NCI-H526 treated with DMSO at 0.1 percent for 48 hours (cell line): Measurements from ENCODE around the gene PTPRJ.
"Not testable (repeated sequence)": the region's sequence is repeated elsewhere in the genome, so short reads cannot be mapped to it uniquely, and the experiment has no call there.

Experiments
- DNase-seq: peaks from one replicate; lab custom pipeline; 2025; lab: John Stamatoyannopoulos, UW

The PTPRJ gene

GRCh38 chr11:48018528-48019216 lies 38.3 kb downstream of the PTPRJ start:
- peak; percentile 99 for DNase-seq

- peak; percentile 90 for DNase-seq
Measured at GRCh38 chr11:48019217-48019584, 38.8 kb downstream of the PTPRJ start.

DNA sequence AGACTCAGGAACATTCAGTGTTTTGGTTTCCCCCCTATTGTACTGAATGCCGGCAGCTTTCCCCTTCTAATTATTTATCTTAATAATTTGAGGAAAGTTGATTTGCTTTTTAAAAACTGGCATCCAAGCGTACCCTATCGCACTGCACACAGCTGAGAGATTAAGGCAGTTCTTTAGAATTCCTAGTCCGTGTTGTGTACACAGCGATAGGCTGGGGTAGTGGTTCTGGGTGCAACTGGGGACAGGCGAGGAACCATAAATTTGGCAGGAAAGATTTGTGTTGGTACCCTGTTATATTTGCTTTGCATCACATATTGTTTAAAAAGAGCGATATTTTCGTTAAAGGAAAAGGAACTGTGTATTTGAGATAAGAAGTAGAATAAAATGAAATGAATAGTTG lies 39.2 kb downstream of the PTPRJ start:
- peak; percentile 86 for DNase-seq

GRCh38 chr11:48020092-48020755 lies 39.9 kb downstream of the PTPRJ start:
- DNase-seq = peak; percentile 99

GRCh38 chr11:48021201-48021820 lies 41.0 kb downstream of the PTPRJ start:
- DNase-seq = not testable (repeated sequence)

DNA sequence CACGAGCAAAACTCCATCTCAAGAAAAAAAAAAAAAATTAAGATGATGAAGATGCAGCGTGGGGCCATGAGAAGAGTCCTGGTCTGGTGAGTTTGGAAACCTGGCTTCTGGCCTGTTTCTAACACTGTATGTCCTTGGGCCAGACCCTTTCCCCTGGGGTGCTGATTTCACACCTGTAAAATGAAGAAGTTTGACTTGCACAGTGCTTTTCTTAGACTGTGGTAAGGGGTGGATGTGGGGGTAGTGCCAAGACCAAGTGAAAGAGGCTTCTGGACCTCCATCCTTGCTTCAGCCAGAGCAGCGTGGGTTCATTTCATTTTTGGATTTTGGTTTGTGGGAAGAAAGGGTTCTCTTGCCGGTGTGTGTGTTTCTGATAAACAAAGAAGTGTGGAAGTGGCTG lies 42.1 kb downstream of the PTPRJ start:
- DNase-seq = no peak

DNA sequence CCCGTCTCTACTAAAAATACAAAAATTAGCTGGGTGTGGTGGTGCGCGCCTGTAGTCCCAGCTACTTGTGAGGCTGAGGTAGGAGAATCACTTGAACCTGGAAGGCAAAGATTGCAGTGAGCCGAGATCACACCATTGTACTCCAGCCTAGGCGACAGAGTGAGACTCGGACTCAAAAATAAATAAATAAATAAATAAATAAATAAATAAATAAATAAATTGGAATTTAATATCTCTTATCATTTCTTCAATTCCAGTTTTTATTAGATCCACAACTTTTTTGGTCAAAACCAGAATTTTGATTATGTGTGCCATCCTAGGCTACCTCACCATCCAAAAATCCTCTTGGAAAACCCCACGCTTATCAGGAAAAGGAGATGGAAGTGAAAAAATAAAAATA lies 43.2 kb downstream of the PTPRJ start:
- DNase-seq = not testable (repeated sequence)

DNA sequence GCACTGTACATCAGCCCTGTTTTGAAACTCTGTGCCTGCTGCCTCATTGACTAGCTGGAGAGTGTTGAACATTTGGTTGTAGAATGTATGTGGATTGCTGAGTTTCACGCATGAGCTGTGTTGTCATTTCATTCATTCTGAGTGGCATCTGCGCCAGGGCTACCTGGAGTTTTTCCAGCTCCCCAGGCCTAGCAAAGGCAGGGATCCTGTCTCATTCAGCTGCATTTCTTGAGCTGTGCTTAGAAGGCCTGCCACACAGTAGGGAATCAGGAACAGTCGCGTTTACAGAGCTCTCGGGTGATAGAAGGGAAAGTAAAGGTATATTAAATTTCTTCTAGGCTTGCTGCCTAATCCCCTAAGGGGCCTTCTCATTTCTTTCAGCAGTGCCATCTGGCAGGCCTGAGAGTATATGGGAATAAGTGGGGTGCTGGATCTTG lies 44.3 kb downstream of the PTPRJ start:
- peak; percentile 58 for DNase-seq

GRCh38 chr11:48025293-48025983 lies 45.1 kb downstream of the PTPRJ start:
- DNase-seq = no peak

DNA sequence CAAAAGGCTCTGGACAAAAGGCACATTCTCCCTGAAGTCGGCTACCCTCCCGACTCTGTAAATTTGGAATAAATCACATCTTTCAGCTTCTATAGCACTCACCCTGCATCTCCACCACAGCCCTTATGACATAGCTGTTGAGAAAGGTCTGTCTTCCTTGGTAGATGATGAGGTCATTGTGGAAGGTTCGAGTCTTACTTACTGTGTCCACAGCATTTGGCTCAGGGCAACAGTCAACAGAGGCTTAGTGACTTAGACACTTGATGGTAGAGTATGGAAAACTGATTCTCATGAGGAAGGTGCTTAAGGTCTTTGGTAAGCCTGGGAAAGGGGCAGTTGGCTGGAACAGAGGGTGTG lies 45.6 kb downstream of the PTPRJ start:
- no peak for DNase-seq

DNA sequence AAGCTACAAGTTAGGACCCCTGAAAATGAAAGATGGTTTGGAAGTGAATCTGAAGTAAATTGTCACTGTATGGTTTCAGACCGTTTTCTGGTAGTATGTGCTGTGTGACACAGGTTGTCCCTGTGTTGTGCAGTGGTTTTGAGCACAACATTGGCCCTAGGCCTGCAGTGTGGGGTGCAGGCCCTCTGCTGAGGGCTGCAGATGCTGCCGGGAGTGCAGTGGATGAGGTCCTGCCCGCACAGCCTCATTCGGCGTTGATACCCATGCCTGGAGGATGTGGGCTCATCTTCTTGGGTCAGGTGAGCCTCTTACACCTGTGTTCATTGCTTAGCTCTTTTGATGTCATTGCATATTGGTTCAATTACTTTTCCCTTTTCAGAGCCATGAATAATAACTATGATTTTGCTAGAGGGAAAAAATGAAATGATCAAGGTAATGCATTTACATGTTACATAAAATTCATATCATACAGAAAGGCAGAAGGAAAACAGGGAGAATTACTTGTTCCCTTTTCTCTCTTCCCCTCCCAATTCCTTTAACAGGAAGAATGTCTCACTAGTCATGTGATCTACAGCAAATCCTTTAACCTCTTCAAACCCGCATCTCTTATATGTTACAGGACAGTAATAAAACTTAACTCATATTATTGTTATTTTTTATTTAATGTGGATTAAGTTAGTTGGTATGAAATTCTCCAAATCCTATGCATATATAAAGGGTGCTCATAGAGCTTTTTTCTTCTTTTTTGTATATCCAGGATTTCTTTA lies 48.7 kb downstream of the PTPRJ start:
- DNase-seq = no peak

DNA sequence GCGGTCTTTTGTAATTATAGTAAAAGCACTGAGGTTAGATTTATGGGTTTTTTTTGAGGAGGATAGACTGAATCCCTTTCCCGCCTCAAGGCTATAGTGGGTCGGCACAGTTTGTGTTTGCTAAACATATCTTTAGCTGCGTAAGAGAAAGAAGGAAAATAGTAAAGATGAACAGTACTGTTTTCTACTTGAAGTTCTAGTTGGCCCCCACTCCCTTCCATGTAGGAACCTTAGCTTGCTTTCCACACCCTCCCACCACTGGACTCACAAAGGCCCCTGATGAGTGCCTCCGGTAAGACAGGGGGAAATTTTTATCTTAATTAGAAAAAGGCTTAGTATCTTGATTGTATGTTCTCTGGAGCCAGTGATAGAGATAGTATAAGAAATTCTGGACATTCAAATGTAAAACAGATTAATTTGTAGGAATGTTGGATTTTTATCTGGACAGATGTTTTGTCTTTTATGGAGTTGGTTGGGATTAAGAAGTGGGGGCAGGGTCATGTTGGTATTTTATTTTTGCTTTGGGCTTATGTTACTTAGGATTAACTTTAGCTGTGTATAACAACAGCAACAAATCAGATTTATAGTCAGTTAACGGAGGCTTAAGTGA lies 49.4 kb downstream of the PTPRJ start:
- DNase-seq = no peak

DNA sequence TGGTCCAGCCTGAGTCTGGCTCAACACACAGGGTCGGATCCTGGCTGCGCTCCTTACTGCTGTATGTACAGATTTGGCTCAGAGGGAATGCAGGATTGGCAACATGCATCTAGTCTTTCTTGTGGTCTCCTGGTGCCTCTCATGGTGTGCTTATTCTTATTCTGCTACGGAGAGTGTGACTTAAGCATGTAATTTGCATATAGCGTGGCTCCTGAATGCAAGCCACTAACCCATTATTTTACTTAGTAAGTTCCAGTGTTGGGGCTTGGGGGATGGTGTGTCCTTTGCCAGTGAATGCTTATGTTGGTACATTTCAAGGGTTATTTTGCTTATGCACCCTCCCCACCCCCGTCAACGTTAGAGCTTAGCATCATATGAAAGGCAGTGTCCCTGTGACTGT lies 51.2 kb downstream of the PTPRJ start:
- peak; percentile 82 for DNase-seq

DNA sequence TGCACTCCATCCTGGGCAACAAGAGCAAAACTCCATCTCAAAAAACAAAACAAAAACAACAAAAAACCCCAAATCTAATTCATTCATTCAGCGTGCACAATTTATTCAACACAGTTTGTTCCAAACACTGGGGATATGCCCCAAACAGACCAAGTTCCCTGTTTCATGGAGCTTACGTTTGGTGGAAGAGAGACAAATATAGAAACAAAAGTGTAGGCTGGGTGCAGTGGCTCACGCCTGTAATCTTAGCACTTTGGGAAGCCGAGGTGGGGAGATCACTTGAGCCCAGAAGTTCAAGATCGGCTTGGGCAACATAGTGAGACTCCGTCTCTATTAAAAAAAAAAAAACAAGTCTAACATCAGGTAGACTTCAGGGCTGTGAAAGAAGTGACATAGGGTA lies 52.4 kb downstream of the PTPRJ start:
- DNase-seq = no peak

GRCh38 chr11:48033918-48034341 lies 53.6 kb downstream of the PTPRJ start:
- no peak for DNase-seq

- DNase-seq = peak; percentile 35
Measured at GRCh38 chr11:48034926-48035871, 54.8 kb downstream of the PTPRJ start.

- DNase-seq = peak; percentile 36
Measured at GRCh38 chr11:48036011-48036410, 55.7 kb downstream of the PTPRJ start.

DNA sequence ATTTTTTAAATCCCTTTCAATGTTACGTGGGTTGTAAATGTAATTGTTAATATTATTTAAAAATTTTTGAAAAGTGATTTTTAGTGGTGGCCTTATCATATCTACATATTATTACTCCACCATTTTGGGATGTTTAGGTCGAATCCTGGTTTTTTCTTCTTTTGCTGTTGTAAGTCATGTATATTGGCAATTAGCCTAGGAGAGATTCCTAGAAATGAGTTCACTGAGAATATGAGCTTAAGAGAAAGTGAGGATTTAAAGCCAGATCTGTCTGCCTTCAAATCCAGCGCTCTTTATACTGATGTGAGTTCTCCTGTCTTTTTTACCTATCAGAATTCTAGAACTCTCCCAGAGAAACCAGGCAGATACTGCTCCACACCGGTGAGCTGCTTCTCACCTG lies 56.1 kb downstream of the PTPRJ start:
- DNase-seq = no peak

GRCh38 chr11:48037709-48038468 lies 57.5 kb downstream of the PTPRJ start:
- no peak for DNase-seq
